C4-2B (cell line): ENCODE data around the gene MFAP4.
A peak's percentile ranks its signal among the peaks of the same experiment; 100 is the strongest.

Source experiments
- H3K27ac ChIP-seq: fragments of 450-650 bp; 2 replicates; pipeline ENCODE4 v1.5.1; 2017
- ZFX ChIP-seq: fragments of 450-650 bp; IDR thresholded peaks from 2 replicates; pipeline ENCODE4 v1.6.1; 2017
- TF ChIP-seq, protein P1 (sequence below): fragments of 450-650 bp; conservative IDR thresholded peaks from 2 replicates; pipeline ENCODE4 v1.5.1; 2017; ENCODE audit warnings: mild to moderate bottlenecking

MFAP4 gene

GRCh38 chr17:19386974-19387920 is at the start of gene MFAP4:
MFAP4 (minus strand) TSS chr17:19387190; CDS start chr17:19387155, 35 bp downstream.
- H3K27ac ChIP-seq, result peak within 1 kb of the TSS; percentile 15
- TF ChIP-seq ZFX, result no peak
- TF ChIP-seq, protein P1, sequence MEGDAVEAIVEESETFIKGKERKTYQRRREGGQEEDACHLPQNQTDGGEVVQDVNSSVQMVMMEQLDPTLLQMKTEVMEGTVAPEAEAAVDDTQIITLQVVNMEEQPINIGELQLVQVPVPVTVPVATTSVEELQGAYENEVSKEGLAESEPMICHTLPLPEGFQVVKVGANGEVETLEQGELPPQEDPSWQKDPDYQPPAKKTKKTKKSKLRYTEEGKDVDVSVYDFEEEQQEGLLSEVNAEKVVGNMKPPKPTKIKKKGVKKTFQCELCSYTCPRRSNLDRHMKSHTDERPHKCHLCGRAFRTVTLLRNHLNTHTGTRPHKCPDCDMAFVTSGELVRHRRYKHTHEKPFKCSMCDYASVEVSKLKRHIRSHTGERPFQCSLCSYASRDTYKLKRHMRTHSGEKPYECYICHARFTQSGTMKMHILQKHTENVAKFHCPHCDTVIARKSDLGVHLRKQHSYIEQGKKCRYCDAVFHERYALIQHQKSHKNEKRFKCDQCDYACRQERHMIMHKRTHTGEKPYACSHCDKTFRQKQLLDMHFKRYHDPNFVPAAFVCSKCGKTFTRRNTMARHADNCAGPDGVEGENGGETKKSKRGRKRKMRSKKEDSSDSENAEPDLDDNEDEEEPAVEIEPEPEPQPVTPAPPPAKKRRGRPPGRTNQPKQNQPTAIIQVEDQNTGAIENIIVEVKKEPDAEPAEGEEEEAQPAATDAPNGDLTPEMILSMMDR, result no peak

DNA sequence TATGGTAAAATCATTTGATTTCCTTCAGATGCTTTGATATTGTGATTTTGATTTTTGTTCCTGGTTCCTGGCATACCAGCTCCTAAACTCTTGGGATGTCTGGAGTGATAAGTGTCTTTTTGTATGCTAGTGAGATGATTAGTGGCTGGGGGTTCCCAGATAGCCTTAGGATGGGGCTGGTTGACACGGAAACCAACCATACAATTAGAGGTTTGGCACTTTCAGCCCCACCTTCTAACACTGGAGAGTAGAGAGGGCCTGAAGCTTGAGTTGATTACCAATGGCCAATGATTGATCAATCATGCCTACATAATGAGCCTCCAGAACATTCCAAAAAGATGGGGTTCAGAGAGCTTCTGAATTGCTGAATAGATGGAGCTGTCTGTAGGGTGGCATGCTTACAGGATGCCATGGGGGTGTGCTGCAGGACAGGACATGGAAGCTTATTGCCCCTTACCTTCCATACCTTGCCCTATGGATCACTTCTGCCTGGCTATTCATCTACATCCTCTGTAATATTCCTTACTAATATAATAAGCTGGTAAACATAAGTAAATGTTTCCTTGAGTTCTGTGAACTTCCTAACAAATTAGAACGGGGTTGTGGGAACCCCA is 46.8 kb upstream of the MFAP4 start:
- TF ChIP-seq ZFX, result no peak
- TF ChIP-seq, protein P1, result no peak
- no peak overlapping the region for H3K27ac ChIP-seq

DNA sequence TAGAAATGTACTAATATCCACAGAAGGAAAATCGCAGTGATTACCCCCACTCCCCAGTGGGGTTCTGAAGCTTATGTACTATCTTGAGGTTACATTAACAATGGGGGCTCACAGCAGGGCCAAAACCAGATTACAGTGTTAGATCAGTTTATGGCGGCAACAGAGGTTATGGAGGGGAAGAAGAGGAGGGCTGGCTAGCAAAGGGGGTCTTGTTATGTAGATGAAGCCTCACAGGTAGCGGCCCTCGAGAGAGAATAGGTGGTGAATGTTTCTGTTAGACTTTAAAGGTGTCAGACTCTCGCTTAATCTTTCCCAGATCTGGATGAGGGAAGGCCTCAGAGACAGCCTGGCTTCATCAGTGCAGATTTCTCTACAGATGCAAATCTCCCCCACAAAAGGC is 46.3 kb upstream of the MFAP4 start:
- no peak for TF ChIP-seq ZFX
- TF ChIP-seq, protein P1, result no peak
- no peak overlapping the region for H3K27ac ChIP-seq

DNA sequence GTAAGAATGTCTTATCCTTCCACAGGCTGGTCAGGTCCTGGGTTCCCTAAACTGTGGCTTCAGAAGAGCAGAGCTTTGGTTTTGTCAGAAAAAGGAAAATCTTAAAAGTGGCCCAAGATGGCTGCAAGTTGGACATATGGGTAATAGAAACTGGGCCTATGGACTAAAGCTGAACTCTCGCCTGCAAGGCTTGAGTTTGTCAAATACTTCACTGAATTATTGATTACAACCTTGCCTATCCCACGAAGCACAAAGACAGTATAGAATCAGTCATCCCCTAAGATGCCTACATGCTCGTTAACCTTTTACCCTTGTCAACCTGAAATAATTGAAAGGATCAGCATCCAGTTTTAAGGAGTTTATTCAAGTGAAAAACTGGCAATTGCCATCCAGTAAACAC is 44.7 kb upstream of the MFAP4 start:
- TF ChIP-seq, protein P1, result no peak
- TF ChIP-seq ZFX, result no peak
- H3K27ac ChIP-seq, result no peak overlapping the region

DNA sequence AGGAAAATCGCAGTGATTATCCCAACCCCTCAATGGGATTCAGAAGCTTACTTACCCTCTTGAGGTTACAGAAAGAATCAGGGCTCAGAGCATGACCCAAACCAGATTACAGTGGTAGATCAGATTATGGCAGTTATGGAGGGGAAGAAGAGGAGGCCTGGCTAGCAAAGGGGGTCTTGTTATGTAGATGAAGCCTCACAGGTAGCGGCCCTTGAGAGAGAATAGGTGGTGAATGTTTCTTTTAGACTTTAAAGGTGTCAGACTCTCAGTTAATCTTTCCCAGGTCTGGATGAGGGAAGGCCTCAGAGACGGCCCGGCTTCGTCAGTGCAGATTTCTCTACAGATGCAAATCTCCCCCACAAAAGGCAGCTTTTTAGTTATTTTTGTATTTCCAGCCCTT is 39.6 kb upstream of the MFAP4 start:
- no peak overlapping the region for H3K27ac ChIP-seq
- no peak for TF ChIP-seq ZFX
- TF ChIP-seq, protein P1, result no peak

GRCh38 chr17:19424934-19425868 is 38.2 kb upstream of the MFAP4 start:
- TF ChIP-seq, protein P1, result no peak
- H3K27ac ChIP-seq, result no peak overlapping the region
